Glutamatergic neuron (in vitro differentiated cells): Measurements from ENCODE around the gene LIPF. TPM values are rescaled to one million over a fixed set of nuclear protein-coding genes. Genes with fewer than 3 reads are reported as not detected.

Experiments
- DNase-seq: peaks from one replicate; pipeline ENCODE4 v3.0.0; 2022
- H3K27ac Mint-ChIP-seq: one replicate; pipeline ENCODE4 v1.8.0; 2020; ENCODE audit warnings: mild to moderate bottlenecking, mixed read lengths, inconsistent platforms; ENCODE audit not compliant: unreplicated experiment
- H3K27me3 Mint-ChIP-seq: one replicate; pipeline ENCODE4 v1.8.0; 2020; ENCODE audit warnings: mild to moderate bottlenecking, moderate library complexity, mixed read lengths, inconsistent platforms; ENCODE audit not compliant: unreplicated experiment
- H3K36me3 Mint-ChIP-seq: one replicate; pipeline ENCODE4 v1.8.0; 2020; ENCODE audit warnings: mild to moderate bottlenecking, mixed read lengths, inconsistent platforms; ENCODE audit not compliant: unreplicated experiment
- H3K4me1 Mint-ChIP-seq: one replicate; pipeline ENCODE4 v1.8.0; 2020; ENCODE audit warnings: mild to moderate bottlenecking, low read depth, mixed read lengths, inconsistent platforms; ENCODE audit not compliant: unreplicated experiment
- H3K4me3 Mint-ChIP-seq: one replicate; pipeline ENCODE4 v1.8.0; 2020; ENCODE audit warnings: mild to moderate bottlenecking, mixed read lengths, inconsistent platforms; ENCODE audit not compliant: unreplicated experiment
- H3K9me3 Mint-ChIP-seq: one replicate; pipeline ENCODE4 v1.8.0; 2020; ENCODE audit warnings: mild to moderate bottlenecking, moderate library complexity, mixed read lengths, inconsistent platforms; ENCODE audit not compliant: unreplicated experiment
- CTCF ChIP-seq: fragments of 200-600 bp; sonication (generic); IDR thresholded peaks from one replicate; pipeline ENCODE4 v1.5.0; 2021; ENCODE audit not compliant: partially characterized antibody, unreplicated experiment
- total RNA-seq: library from RNA; stranded (reverse); fragmentation: NEBNext Ultra II Directional; extraction: Animal tissue kit (Norgen Biotek cat#: 25700); gene quantifications from one replicate; pipeline ENCODE4 v1.2.1, GENCODE V29; 2021; ENCODE audit not compliant: unreplicated experiment

The LIPF gene
- total RNA-seq, 1 donor from 2014 or later = not detected

GRCh38 chr10:88672041-88672440 lies 7.8 kb downstream of the LIPF start:
- no peak overlapping the region for H3K27ac Mint-ChIP-seq
- no peak for TF ChIP-seq CTCF
- DNase-seq = no peak
- H3K36me3 Mint-ChIP-seq = no peaks in the 10 kb centered on the region
- H3K9me3 Mint-ChIP-seq = no peaks in the 10 kb centered on the region
- H3K4me3 Mint-ChIP-seq = no peak overlapping the region
- H3K27me3 Mint-ChIP-seq = no peaks in the 10 kb centered on the region
- H3K4me1 Mint-ChIP-seq = no peaks in the 10 kb centered on the region

GRCh38 chr10:88676283-88677060 lies 12.2 kb downstream of the LIPF start:
- H3K4me3 Mint-ChIP-seq = no peak overlapping the region
- no peak overlapping the region for H3K27ac Mint-ChIP-seq
- TF ChIP-seq CTCF = no peak
- no peaks in the 10 kb centered on the region for H3K4me1 Mint-ChIP-seq
- DNase-seq = no peak
- no peaks in the 10 kb centered on the region for H3K27me3 Mint-ChIP-seq
- H3K9me3 Mint-ChIP-seq = no peaks in the 10 kb centered on the region
- no peaks in the 10 kb centered on the region for H3K36me3 Mint-ChIP-seq

GRCh38 chr10:88680958-88681357 lies 16.7 kb downstream of the LIPF start:
- TF ChIP-seq CTCF = no peak
- H3K9me3 Mint-ChIP-seq = no peaks in the 10 kb centered on the region

GRCh38 chr10:88682491-88682890 lies 18.2 kb downstream of the LIPF start:
- no peak for TF ChIP-seq CTCF
- no peaks in the 10 kb centered on the region for H3K4me1 Mint-ChIP-seq
- H3K27ac Mint-ChIP-seq = no peak overlapping the region
- DNase-seq = no peak
- no peak overlapping the region for H3K4me3 Mint-ChIP-seq
- H3K9me3 Mint-ChIP-seq = no peaks in the 10 kb centered on the region
- no peaks in the 10 kb centered on the region for H3K36me3 Mint-ChIP-seq
- H3K27me3 Mint-ChIP-seq = no peaks in the 10 kb centered on the region

More at GRCh38 chr10:88680958-88681357, 16.7 kb downstream of the LIPF start:
- Mint-ChIP-seq H3K4me3 (no peak overlapping the region), H3K27ac (no peak overlapping the region), H3K4me1 (no peaks in the 10 kb centered on the region), H3K36me3 (no peaks in the 10 kb centered on the region), H3K27me3 (no peaks in the 10 kb centered on the region)
- no peak for DNase-seq

- DNase-seq = no peak
- no peaks in the 10 kb centered on the region for H3K4me1 Mint-ChIP-seq
- no peaks in the 10 kb centered on the region for H3K36me3 Mint-ChIP-seq
- H3K27ac Mint-ChIP-seq = no peak overlapping the region
- peak; percentile 87 for TF ChIP-seq CTCF
- H3K4me3 Mint-ChIP-seq = no peak overlapping the region
- no peaks in the 10 kb centered on the region for H3K9me3 Mint-ChIP-seq
- no peaks in the 10 kb centered on the region for H3K27me3 Mint-ChIP-seq
Observed at GRCh38 chr10:88687853-88688467, 23.7 kb downstream of the LIPF start.
